HEK293T (cell line): ENCODE data around the gene ZNF655.
"Not testable (repeated sequence)": the region's sequence is repeated elsewhere in the genome, so short reads cannot be mapped to it uniquely, and the experiment has no call there.

Experiments used
- BHLHE40 ChIP-seq: fragments of 450-650 bp; IDR thresholded peaks from 2 replicates; pipeline ENCODE4 v1.6.1; 2016; ENCODE audit warnings: mild to moderate bottlenecking, moderate library complexity, borderline replicate concordance
- CTBP1 ChIP-seq: fragments of 450-650 bp; IDR thresholded peaks from 2 replicates; pipeline ENCODE4 v1.6.1; 2016; ENCODE audit warnings: borderline replicate concordance
- FOXA1 ChIP-seq: fragments of 450-650 bp; IDR thresholded peaks from 2 replicates; pipeline ENCODE4 v1.6.1; 2016; ENCODE audit warnings: mild to moderate bottlenecking
- FOXK2 ChIP-seq: fragments of 450-650 bp; IDR thresholded peaks from 2 replicates; pipeline ENCODE4 v1.6.1; 2016; ENCODE audit warnings: mild to moderate bottlenecking
- FOXM1 ChIP-seq: fragments of 450-650 bp; IDR thresholded peaks from 2 replicates; pipeline ENCODE4 v1.6.1; 2017; ENCODE audit warnings: mild to moderate bottlenecking, borderline replicate concordance
- HDGF ChIP-seq: fragments of 450-650 bp; IDR thresholded peaks from 2 replicates; pipeline ENCODE4 v1.6.1; 2017; ENCODE audit warnings: antibody characterized with exemption, borderline replicate concordance
- L3MBTL2 ChIP-seq: fragments of 450-650 bp; conservative IDR thresholded peaks from 2 replicates; pipeline ENCODE4 v1.6.1; 2016; ENCODE audit warnings: mild to moderate bottlenecking
- NFRKB ChIP-seq: fragments of 450-650 bp; IDR thresholded peaks from 2 replicates; pipeline ENCODE4 v1.6.1; 2016; ENCODE audit warnings: mild to moderate bottlenecking, moderate library complexity
- SP1 ChIP-seq: fragments of 450-650 bp; IDR thresholded peaks from 2 replicates; pipeline ENCODE4 v1.6.1; 2017
- TARDBP ChIP-seq: fragments of 450-650 bp; IDR thresholded peaks from 2 replicates; pipeline ENCODE4 v1.6.1; 2016
- ZNF384 ChIP-seq: fragments of 450-650 bp; IDR thresholded peaks from 2 replicates; pipeline ENCODE4 v1.6.1; 2016
- TF ChIP-seq, protein P1 (sequence below): fragments of 450-650 bp; IDR thresholded peaks from 2 replicates; pipeline ENCODE4 v1.6.1; 2016

DNA sequence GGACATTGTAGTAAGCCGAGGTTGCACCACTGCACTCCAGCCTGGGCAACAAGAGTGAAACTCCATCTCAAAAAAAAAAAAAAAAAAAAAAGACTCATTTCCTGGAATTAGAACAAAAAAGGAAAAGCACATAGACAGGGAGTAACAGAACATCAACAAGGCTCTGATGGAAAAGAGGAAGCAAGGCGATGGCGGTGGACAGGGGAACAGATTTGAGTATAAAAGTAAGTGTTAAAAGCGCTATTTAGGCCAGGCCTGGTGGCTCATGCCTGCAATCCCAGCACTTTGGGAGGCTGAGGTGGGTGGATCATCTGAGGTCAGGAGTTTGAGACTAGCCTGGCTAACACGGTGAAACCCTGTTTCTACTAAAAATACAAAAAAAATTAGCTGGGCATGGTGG lies 13.1 kb upstream of the ZNF655 start:
- TF ChIP-seq L3MBTL2, BHLHE40, FOXK2, ZNF384, FOXA1, FOXM1, CTBP1, NFRKB, SP1, HDGF, TARDBP: not testable (repeated sequence)
- TF ChIP-seq, protein P1, sequence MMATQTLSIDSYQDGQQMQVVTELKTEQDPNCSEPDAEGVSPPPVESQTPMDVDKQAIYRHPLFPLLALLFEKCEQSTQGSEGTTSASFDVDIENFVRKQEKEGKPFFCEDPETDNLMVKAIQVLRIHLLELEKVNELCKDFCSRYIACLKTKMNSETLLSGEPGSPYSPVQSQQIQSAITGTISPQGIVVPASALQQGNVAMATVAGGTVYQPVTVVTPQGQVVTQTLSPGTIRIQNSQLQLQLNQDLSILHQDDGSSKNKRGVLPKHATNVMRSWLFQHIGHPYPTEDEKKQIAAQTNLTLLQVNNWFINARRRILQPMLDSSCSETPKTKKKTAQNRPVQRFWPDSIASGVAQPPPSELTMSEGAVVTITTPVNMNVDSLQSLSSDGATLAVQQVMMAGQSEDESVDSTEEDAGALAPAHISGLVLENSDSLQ: not testable (repeated sequence)
